LHCN-M2 (cell line): ENCODE measurements around the gene ELP1. TPM values are rescaled to one million over a fixed set of nuclear protein-coding genes. Genes with fewer than 3 reads are reported as not detected.
"Not testable (repeated sequence)": the region's sequence is repeated elsewhere in the genome, so short reads cannot be mapped to it uniquely, and the experiment has no call there.

Experiments used
- DNase-seq: peaks from one replicate; pipeline ENCODE4 v3.0.0-alpha.2; 2012; ENCODE audit warnings: low read depth
- polyA plus RNA-seq: library from polyadenylated mRNA; unstranded; fragments of >200 nt; gene quantifications from one replicate; pipeline ENCODE4 v1.2.1, GENCODE V29; 2012; ENCODE audit warnings: missing spikeins
- total RNA-seq: library from RNA; depleted of rRNA; stranded (reverse); fragments of >200 nt; gene quantifications from 2 replicates; pipeline ENCODE4 v1.2.3, GENCODE V29; 2014; rRNA removed

ELP1 gene, protein sequence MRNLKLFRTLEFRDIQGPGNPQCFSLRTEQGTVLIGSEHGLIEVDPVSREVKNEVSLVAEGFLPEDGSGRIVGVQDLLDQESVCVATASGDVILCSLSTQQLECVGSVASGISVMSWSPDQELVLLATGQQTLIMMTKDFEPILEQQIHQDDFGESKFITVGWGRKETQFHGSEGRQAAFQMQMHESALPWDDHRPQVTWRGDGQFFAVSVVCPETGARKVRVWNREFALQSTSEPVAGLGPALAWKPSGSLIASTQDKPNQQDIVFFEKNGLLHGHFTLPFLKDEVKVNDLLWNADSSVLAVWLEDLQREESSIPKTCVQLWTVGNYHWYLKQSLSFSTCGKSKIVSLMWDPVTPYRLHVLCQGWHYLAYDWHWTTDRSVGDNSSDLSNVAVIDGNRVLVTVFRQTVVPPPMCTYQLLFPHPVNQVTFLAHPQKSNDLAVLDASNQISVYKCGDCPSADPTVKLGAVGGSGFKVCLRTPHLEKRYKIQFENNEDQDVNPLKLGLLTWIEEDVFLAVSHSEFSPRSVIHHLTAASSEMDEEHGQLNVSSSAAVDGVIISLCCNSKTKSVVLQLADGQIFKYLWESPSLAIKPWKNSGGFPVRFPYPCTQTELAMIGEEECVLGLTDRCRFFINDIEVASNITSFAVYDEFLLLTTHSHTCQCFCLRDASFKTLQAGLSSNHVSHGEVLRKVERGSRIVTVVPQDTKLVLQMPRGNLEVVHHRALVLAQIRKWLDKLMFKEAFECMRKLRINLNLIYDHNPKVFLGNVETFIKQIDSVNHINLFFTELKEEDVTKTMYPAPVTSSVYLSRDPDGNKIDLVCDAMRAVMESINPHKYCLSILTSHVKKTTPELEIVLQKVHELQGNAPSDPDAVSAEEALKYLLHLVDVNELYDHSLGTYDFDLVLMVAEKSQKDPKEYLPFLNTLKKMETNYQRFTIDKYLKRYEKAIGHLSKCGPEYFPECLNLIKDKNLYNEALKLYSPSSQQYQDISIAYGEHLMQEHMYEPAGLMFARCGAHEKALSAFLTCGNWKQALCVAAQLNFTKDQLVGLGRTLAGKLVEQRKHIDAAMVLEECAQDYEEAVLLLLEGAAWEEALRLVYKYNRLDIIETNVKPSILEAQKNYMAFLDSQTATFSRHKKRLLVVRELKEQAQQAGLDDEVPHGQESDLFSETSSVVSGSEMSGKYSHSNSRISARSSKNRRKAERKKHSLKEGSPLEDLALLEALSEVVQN (N-terminal part only)
- total RNA-seq = 27.8 and 29.9 TPM in 2 replicates
- 13.1 TPM for polyA plus RNA-seq

DNA sequence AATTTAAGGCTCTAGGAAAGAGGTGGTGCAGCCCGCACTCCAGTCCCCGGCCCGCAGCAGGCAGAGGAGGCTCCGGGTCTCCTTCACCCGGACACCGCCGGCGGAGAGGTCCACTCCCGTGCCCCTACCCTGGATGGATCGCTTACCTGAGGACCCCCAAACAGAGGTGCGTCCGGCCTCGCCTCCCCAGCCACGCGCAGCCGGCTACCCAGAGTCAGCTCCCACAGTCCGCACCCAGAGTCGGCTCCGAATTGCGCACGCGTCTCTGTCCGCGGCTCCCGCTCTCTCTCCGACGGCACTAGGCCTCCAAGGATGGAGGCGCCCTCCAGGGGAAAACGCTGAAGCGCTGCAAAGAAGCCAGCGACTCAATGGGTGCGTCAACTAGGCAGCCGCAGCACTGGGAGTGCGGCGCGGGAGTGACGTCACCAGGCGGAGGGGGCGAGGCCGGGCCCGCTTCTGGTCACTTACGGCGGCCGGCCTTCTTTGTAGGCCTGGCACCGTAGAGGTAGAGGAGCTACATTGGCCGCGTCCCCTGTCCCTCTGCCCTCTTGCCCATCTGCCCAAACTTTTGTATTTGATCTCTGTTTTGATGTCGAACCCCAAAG is at the start of gene ELP1:
Gene ELP1 (minus strand): TSS at position 407 of the 605 bp plus-strand sequence. CDS start 2,978 bp downstream, outside the sequence.
- peak; percentile 94 for DNase-seq

GRCh38 chr9:108980893-108981292 is 47.0 kb upstream of the ELP1 start:
- DNase-seq = no peak

DNA sequence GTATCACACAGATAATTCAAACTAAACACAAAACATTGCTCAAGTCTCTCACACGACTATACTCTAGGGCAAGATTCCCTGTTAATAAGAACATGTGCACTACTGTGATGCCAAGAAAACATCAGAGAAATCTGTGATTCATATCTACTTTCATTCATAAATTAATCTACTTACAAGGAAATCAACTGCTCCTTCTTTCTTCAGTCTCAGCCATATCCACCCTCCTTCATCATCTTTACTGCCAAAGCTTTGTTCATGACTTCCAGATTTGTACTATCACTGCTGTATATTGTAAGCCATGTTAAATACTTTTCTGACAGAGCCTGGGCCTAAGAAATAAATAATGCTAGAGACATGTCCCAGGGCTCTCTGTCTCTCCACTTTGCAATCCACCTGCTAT is 44.3 kb upstream of the ELP1 start:
- DNase-seq = no peak

- no peak for DNase-seq
These were observed 40.0 kb upstream of the ELP1 start for GRCh38 chr9:108973895-108974294.

- DNase-seq = no peak
These were observed 38.8 kb upstream of the ELP1 start for GRCh38 chr9:108972626-108973209.

GRCh38 chr9:108972186-108972585 is 38.3 kb upstream of the ELP1 start:
- no peak for DNase-seq

DNA sequence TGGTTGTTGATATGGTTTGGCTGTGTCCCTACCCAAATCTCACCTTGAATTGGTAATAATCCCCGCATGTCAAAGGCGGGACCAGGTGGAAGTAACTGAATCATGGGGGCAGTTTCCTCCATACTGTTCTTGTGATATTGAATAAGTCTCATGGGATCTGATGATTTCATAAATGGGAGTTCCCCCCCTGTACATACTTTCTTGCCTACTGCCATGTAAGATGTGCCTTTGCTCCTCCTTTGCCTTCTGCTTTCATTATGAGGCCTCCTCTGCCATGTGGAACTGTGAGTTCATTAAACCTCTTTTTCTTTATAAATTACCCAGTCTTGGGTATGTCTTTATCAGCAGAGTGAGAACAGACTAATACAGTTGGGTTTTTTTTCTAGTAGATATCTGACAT is 37.5 kb upstream of the ELP1 start:
- not testable (repeated sequence) for DNase-seq

- DNase-seq = no peak
These were observed 34.0 kb upstream of the ELP1 start for GRCh38 chr9:108967916-108968315.

- no peak for DNase-seq
These were observed 29.7 kb upstream of the ELP1 start for GRCh38 chr9:108963459-108964143.

- DNase-seq = no peak
These were observed 27.2 kb upstream of the ELP1 start for GRCh38 chr9:108961151-108961550.

DNA sequence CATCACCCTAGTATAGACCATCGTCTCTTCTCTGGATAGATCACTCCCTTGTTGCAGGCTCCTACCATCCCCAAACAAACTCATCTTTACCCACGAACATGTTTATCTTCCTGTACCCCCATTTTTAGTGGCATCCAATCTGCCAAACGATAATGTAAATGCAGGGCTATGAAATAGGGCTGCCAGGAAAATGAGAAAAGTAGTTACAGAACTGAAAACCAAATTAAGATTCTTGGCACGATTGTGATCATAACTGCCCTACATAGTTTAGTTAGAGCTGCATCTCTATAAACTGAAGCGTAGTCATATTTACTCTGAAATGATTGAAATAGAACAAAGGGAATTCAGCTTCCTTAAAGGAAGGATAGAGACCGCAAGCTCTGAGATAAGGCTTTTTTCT is 26.4 kb upstream of the ELP1 start:
- no peak for DNase-seq

- no peak for DNase-seq
These were observed 22.7 kb upstream of the ELP1 start for GRCh38 chr9:108956631-108957026.

- no peak for DNase-seq
These were observed 22.2 kb upstream of the ELP1 start for GRCh38 chr9:108956022-108956630.

- peak; percentile 38 for DNase-seq
These were observed 20.2 kb upstream of the ELP1 start for GRCh38 chr9:108953983-108954574.

DNA sequence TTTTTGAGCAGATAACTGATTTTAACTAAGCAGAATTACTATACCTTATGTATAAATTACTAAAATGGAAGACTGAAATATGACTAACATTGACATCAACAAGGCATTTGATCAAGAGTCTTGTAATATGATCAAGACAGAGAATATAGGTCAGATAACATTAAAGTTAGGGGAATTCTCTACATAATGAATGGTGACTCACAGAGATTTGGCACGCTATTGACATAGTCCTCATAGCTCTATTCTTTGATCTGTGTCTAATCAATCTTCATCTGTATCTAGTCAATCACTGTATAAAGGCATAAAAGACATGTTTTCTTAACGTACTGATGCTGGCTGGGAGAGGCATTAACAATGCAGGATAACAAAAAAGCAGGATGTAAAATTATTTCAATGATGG is 17.7 kb upstream of the ELP1 start:
- no peak for DNase-seq

GRCh38 chr9:108950168-108950567 is 16.2 kb upstream of the ELP1 start:
- no peak for DNase-seq

GRCh38 chr9:108939975-108940374 is 6.1 kb upstream of the ELP1 start:
- DNase-seq = no peak

DNA sequence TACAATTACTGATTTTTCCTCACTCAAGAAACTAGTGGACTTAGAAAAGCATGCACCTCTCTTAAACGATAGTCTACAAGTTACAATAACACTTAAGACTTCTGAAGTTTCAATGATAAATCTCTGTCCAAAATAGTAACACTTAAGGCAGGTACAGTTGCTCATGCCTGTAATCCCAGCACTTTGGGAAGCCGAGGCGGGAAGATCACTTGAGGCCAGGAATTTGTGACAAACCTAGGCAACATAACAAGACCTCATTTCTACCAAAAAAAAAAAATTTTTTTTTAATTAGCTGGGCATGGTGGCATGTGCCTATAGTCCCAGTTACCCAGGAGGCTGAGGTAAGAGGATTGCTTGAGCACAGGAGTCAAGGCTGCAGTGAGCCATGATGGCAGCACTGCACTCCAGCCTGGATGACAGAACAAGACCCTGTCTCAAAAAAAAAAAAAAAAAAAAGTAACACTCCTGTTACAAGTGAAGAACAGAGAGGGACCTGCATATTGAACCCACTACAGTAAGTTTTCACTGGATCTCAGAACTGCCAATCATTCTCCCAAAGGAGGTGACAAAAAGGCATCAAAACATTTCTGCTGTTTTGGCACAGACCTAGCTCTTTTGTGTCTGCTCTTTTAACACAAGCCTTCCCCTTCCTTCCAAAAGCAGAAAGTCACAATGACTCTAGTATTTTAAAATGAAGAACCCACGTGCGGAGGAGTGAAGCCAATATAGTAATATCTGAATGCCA is 3.8 kb upstream of the ELP1 start:
- no peak for DNase-seq
